ENCODE results near the gene ENOX1. TPM values are rescaled to one million over a fixed set of nuclear protein-coding genes. Genes with fewer than 3 reads are reported as not detected.

ENOX1 gene
- total RNA-seq, 1 donor from 2014 or later: 3.0 TPM

- Mint-ChIP-seq H3K9me3 (no peaks in the 10 kb centered on the region), H3K27me3 (ENCODE audit: low read depth) (no peaks in the 10 kb centered on the region), H3K4me3 (no peak overlapping the region), H3K36me3 (no peaks in the 10 kb centered on the region), H3K4me1 (peaks cover 3% of the 10 kb centered on the region), H3K27ac (no peak overlapping the region)
- DNase-seq (ENCODE audit: low spot score in 2 of 2, unreplicated experiment in 2 of 2): no peak
- TF ChIP-seq CTCF (IDR thresholded peaks at IDR 0.05; ENCODE audit: unreplicated experiment): no peak
Observed at GRCh38 chr13:43698009-43698408, 88.8 kb downstream of the ENOX1 start.

DNA sequence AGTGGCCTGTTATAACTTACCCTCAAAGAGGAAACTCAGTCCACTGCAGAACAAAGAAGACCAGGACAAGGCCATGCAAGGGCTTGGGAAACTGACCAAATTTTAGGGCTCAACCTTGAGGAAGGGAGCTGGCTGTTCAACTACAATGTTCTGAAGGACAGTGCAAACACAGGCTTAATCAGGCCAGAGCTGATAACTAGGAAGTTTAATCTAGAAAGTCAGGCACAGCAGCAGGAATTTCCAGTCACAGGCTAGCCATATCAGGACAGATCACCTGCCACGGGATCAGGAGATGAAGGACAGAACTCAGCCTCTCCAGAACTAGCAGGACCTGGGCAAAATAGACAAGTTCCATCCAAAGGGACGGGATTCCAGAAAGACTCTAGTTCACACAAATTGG is 89.4 kb downstream of the ENOX1 start:
- Mint-ChIP-seq H3K9me3 (no peaks in the 10 kb centered on the region), H3K27me3 (ENCODE audit: low read depth) (no peaks in the 10 kb centered on the region), H3K4me3 (no peak overlapping the region), H3K27ac (no peak overlapping the region), H3K4me1 (peaks cover 3% of the 10 kb centered on the region), H3K36me3 (no peaks in the 10 kb centered on the region)
- no peak for DNase-seq (ENCODE audit: low spot score in 2 of 2, unreplicated experiment in 2 of 2)
- no peak for TF ChIP-seq CTCF (IDR thresholded peaks at IDR 0.05; ENCODE audit: unreplicated experiment)

DNA sequence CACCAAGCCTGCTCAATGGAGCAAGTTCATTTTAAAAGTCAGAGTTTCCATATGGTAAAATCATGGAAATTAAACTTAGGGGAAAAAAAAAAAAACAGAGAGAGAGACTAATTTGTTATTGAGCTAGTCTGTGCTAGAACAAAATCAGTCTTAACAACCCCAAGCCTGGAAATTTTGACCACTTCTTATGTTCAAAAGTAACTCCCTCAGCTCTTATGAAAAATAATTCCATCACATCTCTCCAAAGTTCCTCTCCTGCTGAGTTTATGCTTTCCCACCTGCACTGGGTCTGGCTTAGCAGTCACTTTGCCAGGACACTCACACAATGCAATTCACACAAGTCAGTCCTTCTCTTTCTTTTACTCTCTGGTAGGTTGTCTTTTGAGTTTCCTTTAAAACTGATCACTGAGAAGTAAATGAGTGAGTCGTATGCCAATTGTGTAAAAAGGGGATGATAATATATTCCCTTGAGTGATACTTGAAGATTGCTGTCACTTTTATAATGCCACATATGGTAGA is 92.6 kb downstream of the ENOX1 start:
- Mint-ChIP-seq H3K27me3 (ENCODE audit: low read depth) (no peaks in the 10 kb centered on the region), H3K4me3 (no peak overlapping the region), H3K9me3 (no peaks in the 10 kb centered on the region), H3K4me1 (peaks cover 3% of the 10 kb centered on the region), H3K36me3 (no peaks in the 10 kb centered on the region), H3K27ac (no peak overlapping the region)
- DNase-seq (ENCODE audit: low spot score in 2 of 2, unreplicated experiment in 2 of 2): no peak
- no peak for TF ChIP-seq CTCF (IDR thresholded peaks at IDR 0.05; ENCODE audit: unreplicated experiment)

DNA sequence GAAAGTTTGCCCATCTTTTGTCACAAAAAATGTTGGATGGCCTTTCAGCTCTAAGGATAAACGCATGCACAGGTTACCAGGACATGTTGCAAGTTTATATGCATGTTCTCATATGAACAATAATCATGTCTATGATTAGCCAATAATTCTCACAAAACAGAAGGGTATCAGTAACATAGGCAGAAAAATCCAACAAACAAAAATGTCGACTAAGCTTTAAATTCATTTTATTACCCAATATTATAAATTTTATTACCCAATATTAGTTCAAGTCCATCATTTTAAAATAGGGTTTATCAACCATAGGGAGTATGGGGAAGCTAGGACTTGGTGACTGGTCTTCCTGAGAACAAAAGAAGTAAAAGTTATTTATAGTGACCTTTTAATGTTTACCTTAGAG is 93.1 kb downstream of the ENOX1 start:
- H3K4me1 Mint-ChIP-seq: peaks cover 1% of the 10 kb centered on the region
- TF ChIP-seq CTCF (IDR thresholded peaks at IDR 0.05; ENCODE audit: unreplicated experiment): no peak
- H3K4me3 Mint-ChIP-seq: no peak overlapping the region
- H3K9me3 Mint-ChIP-seq: no peaks in the 10 kb centered on the region
- H3K36me3 Mint-ChIP-seq: no peaks in the 10 kb centered on the region
- no peaks in the 10 kb centered on the region for H3K27me3 Mint-ChIP-seq (ENCODE audit: low read depth)
- no peak for DNase-seq (ENCODE audit: low spot score in 2 of 2, unreplicated experiment in 2 of 2)
- H3K27ac Mint-ChIP-seq: no peak overlapping the region

DNA sequence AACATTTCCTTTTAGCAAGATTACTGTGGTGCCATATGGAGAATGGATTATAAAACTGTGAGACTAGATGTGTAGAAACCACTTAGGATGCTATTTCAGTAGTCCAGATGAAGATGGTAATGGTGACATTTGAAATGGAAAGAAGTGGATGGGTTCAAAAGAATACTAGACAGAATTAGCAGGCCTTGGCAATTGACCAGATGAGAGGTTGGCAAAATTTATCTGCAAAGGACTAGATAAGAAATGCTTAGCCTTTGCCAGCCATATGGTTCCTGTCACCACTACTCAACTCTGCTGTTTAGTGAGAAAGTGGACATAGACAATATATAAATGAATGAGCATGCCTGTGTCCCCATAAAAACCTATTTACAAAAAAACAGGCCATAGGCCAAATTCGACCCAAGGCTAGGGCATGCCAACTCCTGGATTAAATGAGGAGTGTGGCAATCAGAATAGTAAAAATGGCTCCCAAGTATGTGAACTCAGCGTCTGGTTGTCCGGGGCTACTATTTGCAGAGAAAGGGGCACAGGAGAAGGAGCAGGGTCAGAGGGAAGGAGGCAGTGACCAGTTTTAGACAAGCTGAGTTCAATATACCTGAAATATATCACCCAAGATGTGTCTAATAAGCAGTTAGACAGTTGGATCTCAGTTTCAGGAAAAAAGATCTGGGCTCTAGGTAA is 98.4 kb downstream of the ENOX1 start:
- no peaks in the 10 kb centered on the region for H3K36me3 Mint-ChIP-seq
- H3K9me3 Mint-ChIP-seq: no peaks in the 10 kb centered on the region
- TF ChIP-seq CTCF (IDR thresholded peaks at IDR 0.05; ENCODE audit: unreplicated experiment): no peak
- H3K27me3 Mint-ChIP-seq (ENCODE audit: low read depth): no peaks in the 10 kb centered on the region
- no peak overlapping the region for H3K4me3 Mint-ChIP-seq
- DNase-seq (ENCODE audit: low spot score in 2 of 2, unreplicated experiment in 2 of 2): no peak
- peaks cover 7% of the 10 kb centered on the region for H3K4me1 Mint-ChIP-seq
- H3K27ac Mint-ChIP-seq: no peak overlapping the region

All from mesothelial cell of epicardium (in vitro differentiated cells).